Urothelium cell line (cell line): ENCODE results near the gene MFSD12.
A peak's percentile ranks its signal among the peaks of the same experiment; 100 is the strongest.

Experiments used
- DNase-seq: peaks from one replicate; pipeline ENCODE4 v3.0.0; 2011; ENCODE audit warnings: low spot score, mixed read lengths
- FAIRE-seq: peaks from 2 replicates; lab custom pipeline; 2011; peaks lifted over from hg19 to GRCh38; lab: Jason Lieb, UNC

Gene MFSD12

DNA sequence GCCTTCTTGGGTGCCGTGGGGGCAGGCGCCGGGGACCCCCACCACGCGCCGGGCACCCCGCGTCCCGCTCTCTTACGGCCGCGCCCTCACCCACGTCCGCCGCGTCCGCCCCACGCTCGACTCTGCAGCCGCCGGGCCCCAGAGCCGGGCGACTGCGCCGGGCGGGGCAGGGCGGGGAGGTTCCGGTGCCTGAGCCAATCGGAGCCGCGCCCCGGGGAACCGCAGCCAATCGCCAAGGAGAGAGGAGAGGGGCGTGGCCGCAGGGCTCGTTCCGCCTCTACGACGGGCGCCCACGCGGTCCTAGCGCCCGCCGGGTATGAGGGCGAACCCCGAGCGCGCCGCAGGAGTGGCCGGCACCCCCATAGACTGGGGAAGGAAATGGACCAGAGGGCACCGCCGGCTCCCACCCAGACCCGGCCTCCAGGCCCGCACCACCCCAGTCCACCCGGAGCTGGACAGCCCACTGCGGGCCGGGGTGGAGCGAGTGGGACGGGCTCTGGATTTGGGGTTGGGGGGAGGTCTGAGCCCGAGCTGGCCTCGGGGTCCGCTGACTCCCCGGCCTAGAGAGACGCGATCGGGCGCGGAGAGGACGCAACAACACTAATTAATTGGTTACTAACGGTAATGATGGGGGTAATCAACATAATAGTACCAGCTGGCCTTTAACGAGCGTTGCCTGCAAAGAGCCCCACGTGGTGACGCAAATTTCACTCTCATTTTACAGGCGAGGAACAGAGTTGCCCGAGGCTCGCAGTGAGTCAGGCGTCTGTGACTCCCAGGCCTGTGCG lies at the start of gene MFSD12:
Gene MFSD12 (minus strand): TSS at position 126 of the 788 bp plus-strand sequence. CDS start 183 bp downstream, outside the sequence.
- peak; percentile 95 for DNase-seq
- FAIRE-seq, result no peak

DNA sequence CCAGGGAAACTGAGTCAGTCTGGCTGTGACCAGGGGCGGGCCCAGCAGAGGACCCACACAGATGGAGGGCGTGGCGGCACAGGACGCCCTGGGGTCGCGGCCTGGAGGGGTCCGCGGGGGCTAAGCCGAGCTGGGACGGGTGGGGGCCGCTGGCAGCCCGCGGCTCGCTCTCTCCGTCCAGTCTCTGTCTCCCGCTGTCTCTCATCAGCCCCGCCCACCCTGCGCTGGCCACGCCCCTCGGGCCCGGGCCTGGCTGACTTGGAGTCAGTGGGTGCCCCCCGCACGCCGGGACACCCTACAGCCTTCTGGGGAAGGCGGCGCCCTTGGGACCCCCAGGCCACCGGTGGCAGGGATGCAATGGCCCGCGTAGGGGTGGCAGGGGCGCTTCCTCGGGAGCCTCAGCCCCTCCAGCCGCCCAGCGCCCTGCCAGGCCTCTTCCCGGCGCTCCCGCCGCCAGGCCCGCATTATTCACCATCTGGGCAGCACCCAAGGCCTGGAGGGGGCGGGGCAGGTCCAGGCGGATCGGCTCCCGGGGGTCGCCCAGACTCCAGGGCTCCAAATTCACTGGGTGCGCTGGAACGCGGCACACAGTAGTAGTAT lies 49.4 kb upstream of the MFSD12 start, which contains the start of gene TBXA2R:
Gene TBXA2R (minus strand): TSS at position 186 of the 600 bp plus-strand sequence. CDS start 6,241 bp downstream, outside the sequence.
- FAIRE-seq, result no peak
- peak; percentile 78 for DNase-seq

DNA sequence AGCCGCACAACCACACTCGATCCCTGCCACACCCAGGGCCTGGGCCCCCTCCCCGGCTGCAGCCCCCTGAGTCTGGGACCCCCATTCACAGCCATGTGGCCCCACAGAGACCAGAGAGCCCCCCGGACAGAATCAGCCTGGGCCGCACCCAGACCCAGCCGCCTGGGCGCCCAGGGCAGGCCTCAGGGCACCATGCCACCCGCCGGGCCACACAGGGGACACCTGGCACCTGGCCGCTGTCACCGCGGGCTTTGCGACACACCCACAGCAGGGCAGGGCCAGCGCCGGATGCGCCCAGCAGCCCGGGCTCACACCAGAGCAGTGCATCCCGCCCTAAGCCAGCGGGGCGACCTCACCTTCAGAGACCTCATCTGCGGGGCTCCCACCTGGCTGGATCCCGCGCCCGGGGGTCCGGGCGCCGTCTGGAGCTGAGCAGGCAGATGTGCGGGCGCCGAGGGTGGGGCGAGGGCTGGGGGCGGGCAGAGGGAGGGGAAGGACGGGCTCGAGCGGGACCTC lies 48.8 kb upstream of the MFSD12 start:
- DNase-seq (peak; percentile 38), FAIRE-seq (no peak)

DNA sequence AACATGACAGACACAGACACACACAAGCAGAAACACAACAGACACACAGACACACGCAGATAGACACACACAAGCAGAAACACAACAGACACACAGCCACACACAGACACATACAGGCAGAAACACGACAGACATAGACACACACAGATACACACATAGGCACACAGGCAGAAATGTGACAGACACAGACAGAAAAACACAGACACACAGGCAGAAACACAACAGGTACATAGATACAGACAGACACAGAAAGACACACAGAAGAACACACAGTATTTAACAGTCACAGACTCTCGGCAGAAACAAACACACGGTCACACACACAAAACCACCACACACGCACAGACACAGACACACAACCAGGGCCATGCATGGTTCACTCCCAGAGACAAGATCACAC lies 48.4 kb upstream of the MFSD12 start:
- FAIRE-seq (peak; percentile 13), DNase-seq (no peak)

DNA sequence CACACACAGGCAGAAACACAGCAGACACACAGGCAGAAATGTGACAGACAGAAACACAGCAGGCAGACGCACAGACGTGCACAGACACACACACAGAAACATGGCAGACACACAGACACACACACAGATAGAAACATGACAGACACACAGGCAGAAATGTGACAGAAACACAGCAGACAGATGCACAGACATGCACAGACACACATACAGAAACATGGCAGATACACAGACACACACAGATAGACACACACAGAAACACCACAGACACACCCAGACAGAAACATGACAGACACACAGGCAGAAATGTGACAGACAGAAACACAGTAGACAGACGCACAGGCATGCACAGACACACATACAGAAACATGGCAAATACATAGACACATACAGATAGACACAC lies 48.0 kb upstream of the MFSD12 start:
- no peak for DNase-seq

DNA sequence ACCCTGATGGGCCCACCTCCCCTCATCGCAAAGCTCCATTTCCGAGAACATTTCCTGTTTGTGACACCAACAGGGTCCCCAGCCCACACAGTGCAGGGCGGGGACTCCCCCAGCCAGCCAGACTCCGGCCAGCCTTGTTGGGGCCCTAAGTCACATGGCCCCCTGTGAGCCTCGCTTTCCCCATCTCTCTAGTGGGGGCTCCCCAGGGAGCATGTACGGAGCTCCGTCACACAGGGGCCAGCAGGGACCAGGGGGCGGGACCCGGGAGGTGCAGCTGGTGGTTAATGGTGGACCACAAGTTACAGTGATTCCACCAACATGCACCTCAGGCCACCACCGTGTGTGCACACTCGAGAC lies 47.6 kb upstream of the MFSD12 start:
- DNase-seq (no peak), FAIRE-seq (no peak)

More for the DNA sequence above, 48.0 kb upstream of the MFSD12 start:
- peak; percentile 58 for FAIRE-seq

DNA sequence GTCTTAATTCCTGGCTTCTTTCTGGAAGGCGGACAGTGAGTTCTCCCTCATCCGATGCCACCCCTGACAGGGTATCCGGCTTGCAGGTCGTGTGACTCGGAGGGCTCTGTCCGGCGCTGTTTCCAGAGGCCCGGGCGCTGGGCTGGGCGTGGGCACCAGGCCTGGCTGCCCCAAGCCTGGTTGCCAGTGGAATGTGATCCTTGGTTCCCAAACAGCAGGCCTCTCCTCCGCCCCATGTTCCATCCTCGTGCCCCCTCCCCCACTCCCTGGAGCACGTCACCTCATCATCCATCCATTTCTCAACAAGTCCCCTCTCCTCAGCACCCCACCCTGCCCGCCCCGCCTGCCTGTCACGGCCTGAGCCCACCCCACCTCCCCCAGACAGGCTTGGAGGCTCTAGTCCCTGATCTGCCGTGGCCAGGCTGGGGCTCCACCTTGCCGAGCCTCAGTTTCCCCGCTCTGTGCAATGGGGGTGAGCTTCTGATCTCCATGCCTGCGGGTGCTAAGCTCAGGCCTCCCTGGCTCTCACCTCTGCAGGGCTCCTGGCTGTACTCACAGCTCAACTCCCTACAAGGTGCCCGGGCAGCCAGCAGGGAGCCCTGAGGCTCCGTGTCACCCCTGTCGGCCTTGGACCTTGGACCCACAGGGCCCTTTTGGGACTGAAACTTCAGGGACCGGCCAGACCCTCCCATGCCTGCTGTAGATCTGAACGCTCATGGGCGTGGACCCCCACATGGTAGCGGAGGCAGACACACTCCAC lies 47.0 kb upstream of the MFSD12 start:
- DNase-seq (no peak), FAIRE-seq (no peak)

DNA sequence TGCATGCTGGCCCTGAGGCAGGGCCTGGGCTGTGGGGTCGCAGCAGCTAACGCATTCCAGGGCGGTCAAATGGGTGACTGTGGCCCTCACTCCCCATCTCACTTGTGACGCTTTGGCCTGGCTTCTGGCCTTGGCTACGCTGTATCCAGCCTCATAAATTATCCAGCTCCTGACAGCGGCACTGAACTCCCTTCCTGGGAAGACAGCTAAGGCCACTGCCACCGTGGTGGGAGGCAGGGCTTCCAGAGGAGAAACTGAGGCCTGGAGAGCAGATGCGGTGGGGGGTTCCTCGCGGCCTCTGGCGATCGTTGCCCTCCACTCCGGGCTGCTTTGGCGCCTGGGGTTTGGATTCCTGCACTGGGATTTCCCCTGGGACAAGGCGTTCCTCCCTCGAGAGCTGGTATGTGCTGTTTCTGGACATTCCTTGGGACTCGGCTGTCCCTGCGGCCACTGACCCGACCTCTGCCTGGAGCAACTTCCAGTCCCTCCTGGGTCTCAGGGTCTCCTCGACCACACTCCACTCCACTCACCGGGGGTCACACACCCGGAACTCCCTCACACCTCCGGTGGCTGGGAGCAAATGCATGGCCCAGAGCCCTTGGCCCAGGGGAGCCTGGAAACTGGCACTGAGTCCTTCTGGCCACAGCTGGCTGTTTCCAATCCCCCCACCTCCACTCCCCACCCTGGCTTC lies 45.9 kb upstream of the MFSD12 start:
- FAIRE-seq, result no peak

DNA sequence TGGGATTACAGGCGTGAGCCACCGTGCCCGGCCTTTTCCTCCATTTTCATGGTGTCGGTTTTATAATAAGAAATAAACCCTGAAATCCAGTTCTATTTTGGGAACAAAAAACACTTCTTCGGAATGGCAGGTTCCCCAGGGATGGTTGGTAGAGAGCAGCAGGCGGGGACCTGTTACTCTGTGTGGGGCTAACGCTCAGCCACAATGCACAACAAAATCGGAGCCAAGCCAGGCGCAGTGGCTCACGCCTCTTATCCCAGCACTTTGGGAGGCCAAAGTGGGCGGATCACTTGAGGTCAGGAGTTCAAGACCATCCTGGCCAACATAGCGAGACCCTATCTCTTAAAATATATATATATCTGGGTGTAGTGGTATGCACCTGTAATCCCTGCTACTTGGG lies 43.6 kb upstream of the MFSD12 start:
- FAIRE-seq (no peak), DNase-seq (no peak)

More for the DNA sequence above, 45.9 kb upstream of the MFSD12 start:
- DNase-seq, result no peak

DNA sequence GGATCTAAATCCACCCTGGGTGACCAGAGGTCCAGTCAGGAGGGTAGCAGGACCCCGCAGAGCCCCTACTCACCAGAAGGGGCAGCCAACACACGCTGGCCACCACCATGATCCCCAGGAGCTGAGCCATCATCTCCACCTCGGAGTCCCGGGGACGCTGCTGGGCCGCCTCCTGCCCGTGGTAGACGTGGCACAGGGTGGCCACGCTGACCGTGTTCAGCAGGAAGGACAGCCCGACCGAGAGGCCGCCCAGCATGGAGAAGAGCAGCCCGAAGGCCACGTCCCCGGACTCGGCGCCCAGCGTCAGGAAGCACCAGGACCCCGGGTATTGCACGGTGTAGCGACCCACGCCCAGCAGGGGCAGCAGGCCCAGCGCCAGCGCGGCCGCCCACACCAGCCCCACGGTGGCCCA lies 42.4 kb upstream of the MFSD12 start:
- DNase-seq (no peak), FAIRE-seq (no peak)

DNA sequence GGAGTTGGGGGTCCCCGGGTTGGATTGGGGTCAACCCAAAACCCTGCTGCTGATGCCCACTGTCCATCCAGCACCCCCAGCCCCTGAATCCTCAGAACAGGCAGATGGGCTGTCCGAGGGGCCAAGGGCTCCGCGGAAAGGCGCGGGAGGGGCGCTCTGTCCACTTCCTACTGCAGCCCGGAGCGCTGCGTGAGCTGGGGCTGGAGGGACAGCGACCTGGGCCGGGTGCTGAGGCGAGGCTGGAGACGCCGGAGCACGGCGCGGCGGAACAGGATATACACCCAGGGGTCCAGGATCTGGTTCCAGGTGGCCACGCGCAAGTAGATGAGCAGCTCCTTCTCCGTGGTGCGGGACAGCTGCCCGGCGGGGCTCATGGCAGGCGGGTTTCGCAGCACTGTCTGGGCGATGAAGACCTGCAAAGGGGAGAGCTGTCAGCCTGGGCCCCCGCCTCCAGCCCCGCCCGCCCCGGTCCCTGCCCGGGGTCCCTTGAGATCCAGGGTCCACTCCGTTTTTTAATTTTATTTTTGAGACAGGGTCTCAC lies 38.2 kb upstream of the MFSD12 start:
- no peak for FAIRE-seq
- DNase-seq, result no peak

DNA sequence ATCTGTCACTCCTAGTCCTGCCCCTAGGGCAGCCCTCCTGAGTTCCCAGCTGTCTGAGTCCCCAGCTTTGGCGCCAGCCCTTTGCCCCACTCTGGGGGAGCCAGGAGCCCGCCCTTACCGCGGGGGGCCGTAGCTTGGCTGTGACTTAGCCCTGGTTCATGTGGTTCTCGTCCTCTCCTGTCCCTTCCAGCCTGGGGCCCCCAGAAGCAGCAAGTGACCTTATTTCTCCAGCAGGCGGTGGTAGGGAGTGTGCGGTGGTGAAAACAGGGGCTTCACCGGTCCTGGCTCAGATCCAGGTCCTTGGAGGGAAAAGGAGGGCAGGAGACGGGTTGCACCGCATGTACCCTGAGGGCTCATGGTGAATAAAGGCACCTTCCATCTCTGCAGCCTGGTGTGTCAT lies 35.8 kb upstream of the MFSD12 start:
- DNase-seq, result no peak
- FAIRE-seq, result no peak

DNA sequence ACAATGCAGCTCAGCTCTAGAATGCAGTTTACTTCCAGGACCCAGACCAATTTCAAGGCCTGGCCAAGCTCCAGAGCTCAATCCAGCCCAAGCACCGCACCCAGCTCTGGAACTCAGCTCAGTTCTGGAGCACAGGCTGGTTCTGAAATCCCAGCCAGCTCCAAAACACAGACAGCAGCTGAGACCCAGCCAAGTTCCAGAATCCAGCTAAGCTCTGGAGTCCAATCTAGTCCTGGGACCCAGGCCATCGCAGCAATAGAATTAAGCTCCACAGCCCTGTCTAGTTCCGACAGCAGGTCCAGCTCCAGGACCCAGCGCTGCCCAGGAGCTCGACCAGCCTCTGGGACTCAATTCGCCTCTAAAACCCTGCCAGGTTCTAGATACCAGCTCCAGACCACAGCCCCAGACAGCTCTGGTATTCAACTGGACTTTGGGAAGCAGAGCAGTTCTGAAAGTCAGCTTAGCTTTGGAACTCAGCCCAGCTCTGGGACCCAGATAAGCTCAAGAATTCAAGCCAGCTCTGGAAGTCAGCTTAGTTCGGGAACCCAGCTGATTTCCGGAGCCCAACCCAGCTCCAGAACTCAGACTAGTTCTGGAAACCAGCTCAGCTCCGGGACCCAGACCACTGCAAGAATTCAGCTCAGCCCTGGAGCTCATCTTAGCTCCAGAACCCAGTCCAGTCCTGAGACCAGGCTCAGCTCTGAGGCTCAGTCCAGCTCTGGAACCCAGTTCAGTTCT lies 34.7 kb upstream of the MFSD12 start:
- DNase-seq (no peak), FAIRE-seq (no peak)

DNA sequence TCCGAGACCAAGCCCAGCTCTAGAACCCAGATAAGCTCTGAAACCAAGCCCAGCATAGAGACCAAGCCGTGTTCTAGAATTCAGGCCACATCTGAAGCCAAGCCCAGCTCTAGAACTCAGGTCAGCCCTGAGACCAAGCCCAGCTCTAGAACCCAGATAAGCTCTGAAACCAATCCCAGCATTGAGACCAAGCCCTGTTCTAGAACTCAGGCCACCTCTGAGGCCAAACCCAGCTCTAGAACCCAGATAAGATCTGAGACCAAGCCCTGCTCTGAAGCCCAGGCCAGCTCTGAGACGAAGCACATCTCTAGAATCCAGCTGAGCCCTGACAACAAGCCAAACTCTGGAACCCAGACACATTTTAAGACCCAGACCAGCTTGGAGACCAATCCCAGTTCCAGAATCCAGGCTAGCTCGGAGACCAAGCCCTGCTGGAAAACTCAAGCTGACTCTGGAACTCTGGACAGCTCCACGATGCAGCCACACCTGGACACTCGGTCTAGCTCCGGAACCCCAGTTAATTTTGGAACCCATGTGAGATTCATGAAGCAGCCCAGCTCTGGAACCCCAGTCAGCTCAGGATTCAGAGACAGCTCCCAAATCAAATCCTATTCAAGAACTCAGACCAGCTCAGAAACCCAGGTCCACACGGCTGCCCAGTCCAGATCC lies 33.7 kb upstream of the MFSD12 start:
- FAIRE-seq, result no peak
- DNase-seq, result no peak

DNA sequence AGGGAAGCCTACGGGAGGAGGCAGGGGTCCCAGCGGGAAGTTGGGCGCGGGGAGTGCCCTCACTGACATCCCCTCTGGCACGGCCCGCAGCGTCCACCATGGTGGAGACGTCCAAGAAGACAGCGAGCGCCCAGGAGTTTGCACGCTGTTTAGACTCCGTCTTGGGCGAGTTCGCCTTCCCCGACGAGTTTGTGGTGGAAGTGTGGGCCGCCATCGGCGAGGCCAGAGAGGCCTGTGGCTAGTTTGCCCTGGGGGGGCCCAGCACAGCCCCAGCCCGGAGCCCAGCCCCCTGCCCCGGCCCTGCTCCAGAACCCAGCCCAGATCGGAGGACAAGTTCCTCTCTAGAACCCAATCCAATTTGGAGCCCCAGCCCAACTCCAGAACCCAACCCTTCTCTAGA lies 32.6 kb upstream of the MFSD12 start:
- FAIRE-seq (no peak), DNase-seq (no peak)

DNA sequence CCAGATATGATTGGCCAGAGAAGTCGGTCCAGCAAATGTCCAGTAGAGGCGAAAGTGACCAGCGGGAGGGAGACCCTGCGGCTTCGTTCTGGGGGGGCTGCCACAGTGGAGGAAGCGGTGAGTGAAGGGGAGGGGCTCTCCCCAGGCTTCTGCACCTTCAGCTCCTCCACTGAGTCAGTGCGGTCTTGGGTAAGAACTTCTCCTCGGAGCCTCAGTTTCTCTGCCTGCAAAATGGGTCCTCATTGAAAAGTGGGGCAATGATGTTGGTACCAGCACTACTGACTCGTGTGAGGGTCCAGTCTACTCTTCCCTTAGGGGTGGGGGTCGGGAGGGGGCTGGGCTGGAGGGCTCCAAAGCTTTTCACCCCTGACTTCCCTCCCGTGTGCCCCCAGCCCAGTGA lies 32.1 kb upstream of the MFSD12 start:
- no peak for FAIRE-seq
- DNase-seq, result no peak

DNA sequence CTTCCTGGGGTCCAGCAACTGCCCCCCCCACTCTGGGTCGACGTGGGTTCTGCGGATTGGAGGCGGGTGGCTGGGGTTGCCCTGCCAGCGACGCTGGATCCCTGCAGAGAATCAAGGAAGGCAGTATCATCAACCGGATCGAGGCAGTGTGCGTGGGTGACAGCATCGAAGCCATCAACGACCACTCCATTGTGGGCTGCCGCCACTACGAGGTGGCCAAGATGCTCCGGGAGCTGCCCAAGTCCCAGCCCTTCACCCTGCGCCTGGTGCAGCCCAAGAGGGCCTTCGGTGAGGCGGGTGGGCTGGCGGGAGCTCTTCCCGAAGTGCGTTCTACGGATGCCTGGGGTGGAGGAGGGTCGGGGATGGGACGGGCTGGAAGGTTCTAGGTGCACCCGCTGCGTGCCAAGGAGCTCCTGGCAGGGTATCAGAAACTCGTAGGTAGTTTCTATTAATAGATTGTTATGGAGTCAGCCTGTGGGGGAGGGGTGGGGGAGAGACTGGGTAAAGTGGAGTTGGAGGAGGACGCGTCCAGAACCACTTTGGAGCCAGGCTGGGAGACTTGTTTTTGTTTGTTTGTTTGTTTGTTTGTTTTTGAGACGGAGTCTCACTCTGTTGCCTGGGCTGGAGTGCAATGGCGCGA lies 29.4 kb upstream of the MFSD12 start:
- DNase-seq (no peak), FAIRE-seq (no peak)

DNA sequence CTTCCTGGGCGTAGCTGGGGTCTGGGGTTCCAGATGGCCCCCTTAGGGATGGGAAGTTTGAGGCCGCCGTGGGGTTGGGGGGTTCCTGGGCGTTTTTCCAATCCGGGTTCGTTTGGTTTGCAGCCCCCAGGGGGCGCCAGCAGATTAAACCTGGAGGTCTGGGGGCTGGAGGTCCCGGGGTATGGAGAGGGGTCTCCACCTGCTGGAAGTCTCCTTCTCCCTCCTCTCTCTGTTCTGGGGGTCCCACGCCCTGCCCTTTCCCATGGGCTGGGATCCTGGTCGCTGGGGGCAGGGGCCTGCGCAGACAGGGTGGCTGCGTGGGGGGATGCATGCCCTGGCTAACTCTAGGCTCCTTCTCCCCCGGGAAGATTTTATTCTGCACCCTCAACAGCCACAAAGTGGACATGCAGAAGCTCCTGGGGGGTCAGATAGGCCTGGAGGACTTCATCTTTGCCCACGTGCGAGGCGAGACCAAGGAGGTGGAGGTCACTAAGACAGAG lies 28.8 kb upstream of the MFSD12 start:
- no peak for FAIRE-seq

More for the DNA sequence above, 28.8 kb upstream of the MFSD12 start:
- no peak for DNase-seq
